Upper lobe of left lung (tissue), 6 donors: ENCODE measurements around the gene RXRB. TPM values are rescaled to one million over a fixed set of nuclear protein-coding genes. Genes with fewer than 3 reads are reported as not detected.

Experiments
- ATAC-seq, 2 donors: fragments of 200-7000 bp; cut with Tn5 transposase; one replicate each; pipeline ENCODE4 v1.9.1; 2022; ENCODE audit warnings: mild to moderate bottlenecking in 2 of 2, moderate library complexity in 2 of 2; ENCODE audit not compliant: low FRiP score in 2 of 2
- DNase-seq, 2 donors: peaks; one replicate each; pipeline ENCODE4 v3.0.0-alpha.2; 2019 to 2020
- H3K27ac ChIP-seq, 4 donors: fragments of 200-600 bp; sonication (generic); one replicate each; pipeline ENCODE4 v1.5.1; 2016 to 2019
- H3K27me3 ChIP-seq, 4 donors: fragments of 200-600 bp; sonication (generic); one replicate each; pipeline ENCODE4 v1.5.1; 2017 to 2019
- H3K36me3 ChIP-seq, 4 donors: fragments of 200-600 bp; sonication (generic); one replicate each; pipeline ENCODE4 v1.5.1; 2016 to 2019
- H3K4me1 ChIP-seq, 4 donors: fragments of 200-600 bp; sonication (generic); one replicate each; pipeline ENCODE4 v1.5.1; 2018 to 2019
- H3K4me3 ChIP-seq, 4 donors: fragments of 200-600 bp; sonication (generic); one replicate each; pipeline ENCODE4 v1.5.1; 2017 to 2019; ENCODE audit warnings: mild to moderate bottlenecking in 2 of 4, moderate library complexity in 1 of 4
- H3K9me3 ChIP-seq, 4 donors: fragments of 200-600 bp; sonication (generic); one replicate each; pipeline ENCODE4 v1.5.1; 2018 to 2019
- CTCF ChIP-seq, 6 experiments: fragments of 450-650 bp in 4 of 6; fragments of 200-600 bp in 2 of 6; sonication (generic) in 2 of 6; IDR thresholded peaks; one replicate each; pipeline ENCODE4 v1.5.1; 2016 to 2019; ENCODE audit warnings: antibody characterized with exemption in 6 of 6
- EP300 ChIP-seq, 4 donors: sonication (generic); formaldehyde crosslinking; IDR thresholded peaks; one replicate each; pipeline ENCODE4 v1.5.1; 2017; ENCODE audit warnings: antibody characterized with exemption in 4 of 4, control low read depth in 2 of 4
- POLR2A ChIP-seq, 4 donors: fragments of 450-650 bp; IDR thresholded peaks; one replicate each; pipeline ENCODE4 v1.5.1; 2016 to 2017; ENCODE audit warnings: antibody characterized with exemption in 4 of 4, mild to moderate bottlenecking in 2 of 4
- POLR2AphosphoS5 ChIP-seq, 2 donors: sonication (generic); formaldehyde crosslinking; IDR thresholded peaks; one replicate each; pipeline ENCODE4 v1.5.1; 2017; ENCODE audit warnings: antibody characterized with exemption in 2 of 2
- WGBS, 2 donors: methylation state at CpG; one replicate each; pipeline ENCODE4 v1.1.5; 2017 to 2018; 5-methylcytosine and 5-hydroxymethylcytosine counted together
- total RNA-seq, 6 donors: library from RNA; depleted of rRNA in 4 of 6; stranded (reverse); fragments of >200 nt in 4 of 6; gene quantifications; one replicate each; pipeline versions ENCODE4 v1.1.0 to v1.2.1, GENCODE V29; 2016 to 2021
- donor health status: DM: no; HTN: no; CAD: no; lungs with moderate emphysema.
- donor health status: DM: no; HTN: yes; CAD: no; lungs with severe emphysema.

RXRB gene
- total RNA-seq, 6 donors from 2014 or later, result 19.3 to 67.1 (median 48.4) TPM

DNA sequence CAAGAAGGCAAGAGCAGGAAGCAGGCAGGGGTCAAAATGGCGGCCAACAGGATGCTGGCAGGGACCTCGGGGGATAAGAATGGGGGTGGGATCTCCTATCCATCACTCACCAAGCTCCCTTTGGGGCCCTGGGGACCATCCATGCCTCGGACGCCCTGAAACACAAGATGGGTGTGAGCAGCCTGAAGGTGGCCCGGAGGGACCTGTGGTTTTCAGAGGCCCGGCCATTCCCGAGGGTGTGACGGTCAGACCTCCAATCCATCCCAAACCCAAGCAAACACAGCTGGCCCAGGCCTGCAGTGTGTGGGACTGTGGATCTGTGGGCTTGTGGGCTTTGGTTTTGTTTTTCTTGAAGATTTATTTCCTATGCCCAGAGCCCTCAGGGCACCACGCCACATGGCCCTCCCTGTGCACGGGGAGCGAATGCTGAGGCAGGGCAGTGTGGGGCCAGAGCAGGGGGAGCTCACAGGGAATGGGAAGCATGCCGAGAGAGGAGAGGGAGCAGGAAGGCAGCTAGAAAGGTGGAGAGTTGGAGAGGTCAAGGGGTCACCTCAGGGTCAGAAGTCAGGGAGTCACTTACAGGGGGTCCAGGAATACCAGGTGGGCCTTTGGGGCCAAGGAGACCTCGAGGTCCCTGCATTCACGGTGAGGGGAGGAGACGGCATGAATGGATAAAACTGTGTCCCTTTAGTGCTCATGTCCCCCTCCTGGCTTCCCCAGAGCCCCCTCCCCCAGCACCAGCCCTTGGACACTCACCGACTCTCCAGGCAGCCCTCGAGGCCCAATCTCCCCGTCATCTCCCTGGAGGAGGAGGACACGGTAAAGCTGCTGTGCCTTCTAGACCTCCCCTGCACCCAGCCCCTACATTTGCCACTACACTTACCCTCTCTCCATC, 22.7 kb downstream of the RXRB start:
- DNase-seq (peak in 1 of 2 donors; percentile 39), ATAC-seq (no peak)
- WGBS, 2 donors, result 77 to 89% methylated on average over 13 to 19 of the region's 19 CpGs
- H3K4me3 ChIP-seq, result no peak overlapping the region
- H3K36me3 ChIP-seq, result no peaks in the 10 kb centered on the region
- H3K4me1 ChIP-seq, result no peaks in the 10 kb centered on the region
- H3K27ac ChIP-seq, result no peak overlapping the region
- no peaks in the 10 kb centered on the region for H3K9me3 ChIP-seq
- TF ChIP-seq CTCF (IDR thresholded peaks at IDR 0.05), result no peak
- TF ChIP-seq POLR2A (IDR thresholded peaks at IDR 0.05), result no peak
- TF ChIP-seq POLR2AphosphoS5 (IDR thresholded peaks at IDR 0.05), result no peak
- TF ChIP-seq EP300 (IDR thresholded peaks at IDR 0.05), result no peak
- no peaks in the 10 kb centered on the region for H3K27me3 ChIP-seq

- Histone ChIP-seq H3K36me3 (no peaks in the 10 kb centered on the region), H3K9me3 (no peaks in the 10 kb centered on the region), H3K4me1 (no peaks in the 10 kb centered on the region), H3K27me3 (no peaks in the 10 kb centered on the region), H3K27ac (no peak overlapping the region), H3K4me3 (no peak overlapping the region)
- ATAC-seq, result no peak
- no peak for TF ChIP-seq POLR2AphosphoS5 (IDR thresholded peaks at IDR 0.05)
- no peak for TF ChIP-seq POLR2A (IDR thresholded peaks at IDR 0.05)
- TF ChIP-seq CTCF (IDR thresholded peaks at IDR 0.05), result no peak
- no peak for TF ChIP-seq EP300 (IDR thresholded peaks at IDR 0.05)
- WGBS, 2 donors, result 84 to 100% methylated on average over 2 to 7 of the region's 7 CpGs
- DNase-seq, result no peak
These were observed 23.6 kb downstream of the RXRB start for GRCh38 chr6:33176906-33177305.

- no peak overlapping the region for H3K27ac ChIP-seq
- H3K36me3 ChIP-seq, result no peaks in the 10 kb centered on the region
- no peak for DNase-seq
- H3K4me1 ChIP-seq, result no peaks in the 10 kb centered on the region
- no peaks in the 10 kb centered on the region for H3K27me3 ChIP-seq
- 78 to 88% methylated on average over 10 of the region's 10 CpGs for WGBS, 2 donors
- no peaks in the 10 kb centered on the region for H3K9me3 ChIP-seq
- TF ChIP-seq CTCF (IDR thresholded peaks at IDR 0.05), result no peak
- no peak overlapping the region for H3K4me3 ChIP-seq
- no peak for ATAC-seq
These were observed 24.9 kb downstream of the RXRB start for GRCh38 chr6:33175436-33176069.

- no peaks in the 10 kb centered on the region for H3K9me3 ChIP-seq
- DNase-seq (no peak), ATAC-seq (no peak)
- H3K36me3 ChIP-seq, result no peaks in the 10 kb centered on the region
- H3K27ac ChIP-seq, result no peak overlapping the region
- H3K27me3 ChIP-seq, result no peaks in the 10 kb centered on the region
- 82 to 85% methylated on average over 3 to 4 of the region's 4 CpGs for WGBS, 2 donors
- H3K4me3 ChIP-seq, result no peak overlapping the region
- no peaks in the 10 kb centered on the region for H3K4me1 ChIP-seq
- no peak for TF ChIP-seq EP300 (IDR thresholded peaks at IDR 0.05)
- no peak for TF ChIP-seq CTCF (IDR thresholded peaks at IDR 0.05)
- TF ChIP-seq POLR2AphosphoS5 (IDR thresholded peaks at IDR 0.05), result no peak
- TF ChIP-seq POLR2A (IDR thresholded peaks at IDR 0.05), result no peak
These were observed 25.7 kb downstream of the RXRB start for GRCh38 chr6:33174784-33175183.
